ENCODE results near the gene NR3C2.

Gene NR3C2

DNA sequence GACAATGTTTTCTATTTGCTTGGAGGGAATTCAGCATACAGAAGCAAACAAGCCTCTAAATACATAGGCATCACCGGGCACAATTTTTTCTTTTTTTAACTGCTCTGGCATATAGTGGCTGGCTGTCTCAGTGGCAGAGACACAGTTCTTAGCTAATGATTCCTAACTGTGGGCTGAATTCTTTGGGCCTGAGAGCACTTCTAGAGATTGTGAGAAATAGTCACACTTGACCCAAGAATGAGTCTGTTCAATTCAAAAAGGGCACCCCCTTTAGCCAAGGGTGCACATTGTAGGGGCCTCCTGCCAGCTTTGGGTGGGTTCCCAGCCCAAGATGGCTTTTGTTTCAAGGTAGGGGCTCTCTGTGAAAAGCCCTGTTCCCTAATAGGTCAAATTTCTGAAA is 364.6 kb downstream of the NR3C2 start:
- DNase-seq (ENCODE audit: low read depth, low spot score), result no peak

GRCh38 chr4:148076964-148077363 is 365.2 kb downstream of the NR3C2 start:
- no peak for DNase-seq (ENCODE audit: low read depth, low spot score)

DNA sequence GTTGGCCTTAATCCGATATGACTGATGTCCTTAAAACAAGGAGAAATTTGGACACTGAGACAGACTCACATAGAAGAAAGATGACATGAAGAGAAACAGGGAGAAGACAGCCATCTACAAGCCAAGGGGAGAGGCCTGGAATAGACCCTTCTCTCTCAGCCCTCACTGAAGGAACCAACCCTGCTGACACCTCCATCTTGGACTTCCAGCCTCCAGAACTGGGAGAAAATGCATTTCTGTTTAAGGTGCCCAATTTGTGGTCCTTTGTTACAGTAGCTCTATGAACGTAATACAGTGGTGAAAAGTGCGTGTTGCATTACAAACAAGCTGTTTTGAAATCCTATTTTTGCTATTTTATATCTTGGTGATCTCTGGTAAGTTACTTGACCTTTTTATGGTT is 366.8 kb downstream of the NR3C2 start:
- no peak for DNase-seq (ENCODE audit: low read depth, low spot score)

DNA sequence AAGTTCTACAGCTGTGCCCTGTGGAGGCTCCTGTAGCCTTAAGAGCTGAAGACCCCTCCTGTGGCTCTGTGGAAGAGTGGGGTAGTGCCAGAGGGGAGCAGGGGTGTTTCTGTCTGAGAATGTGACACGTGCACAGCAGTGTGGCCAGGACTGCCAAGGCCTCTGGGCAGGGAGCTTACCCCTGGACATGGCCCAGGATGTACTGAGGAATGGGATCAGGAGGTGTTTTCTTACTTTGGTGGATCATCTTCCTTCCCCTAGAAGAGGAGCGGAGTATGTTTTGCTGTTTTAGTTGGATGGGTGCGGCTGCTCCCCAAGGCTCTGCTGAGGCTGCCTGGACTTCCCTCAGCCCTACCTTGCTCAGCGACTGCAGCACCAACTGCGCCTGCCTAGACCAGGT is 367.8 kb downstream of the NR3C2 start:
- no peak for DNase-seq (ENCODE audit: low read depth, low spot score)

DNA sequence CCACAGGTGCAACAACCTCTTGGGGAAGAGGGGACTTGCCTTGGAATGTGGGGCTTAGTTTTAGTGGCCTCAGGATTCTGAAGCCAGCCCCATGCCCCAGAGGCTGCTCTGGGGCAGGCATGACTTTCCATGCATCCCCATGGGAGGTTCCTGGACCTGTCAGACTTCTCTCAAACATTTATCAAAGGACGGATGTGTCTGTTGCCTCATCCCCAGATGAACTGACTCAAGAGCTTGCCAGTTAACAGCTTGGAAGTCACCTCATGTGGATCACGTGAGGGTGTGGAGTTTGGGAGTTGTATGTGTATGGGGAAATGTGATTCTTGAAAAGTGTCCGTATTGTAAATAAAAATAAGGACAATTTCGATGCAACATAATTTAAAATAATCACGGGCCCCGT is 368.9 kb downstream of the NR3C2 start:
- no peak for DNase-seq (ENCODE audit: low read depth, low spot score)

DNA sequence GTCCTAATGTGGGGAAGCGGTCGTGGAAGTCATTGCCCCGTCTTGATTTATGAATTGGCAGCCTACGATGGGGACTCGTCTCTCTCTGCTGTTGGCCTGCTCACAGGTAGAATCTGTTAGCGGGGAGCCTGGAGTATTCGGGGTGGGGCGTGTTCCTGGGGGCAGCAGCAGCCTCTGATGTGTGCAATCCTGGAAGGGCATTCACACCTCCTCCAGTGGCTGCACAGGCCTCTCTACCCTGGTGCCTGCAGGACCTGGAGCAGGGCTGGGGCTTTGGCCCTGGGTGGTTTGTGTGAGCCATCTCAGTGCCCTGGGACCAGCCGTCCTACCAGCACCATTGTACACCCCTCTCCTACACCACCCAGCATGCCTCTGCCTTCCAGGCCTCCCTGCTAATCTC is 369.4 kb downstream of the NR3C2 start:
- no peak for DNase-seq (ENCODE audit: low read depth, low spot score)

GRCh38 chr4:148071009-148071408 is 371.2 kb downstream of the NR3C2 start:
- DNase-seq (ENCODE audit: low read depth, low spot score), result no peak

GRCh38 chr4:148069895-148070178 is 372.4 kb downstream of the NR3C2 start:
- no peak for DNase-seq (ENCODE audit: low read depth, low spot score)

DNA sequence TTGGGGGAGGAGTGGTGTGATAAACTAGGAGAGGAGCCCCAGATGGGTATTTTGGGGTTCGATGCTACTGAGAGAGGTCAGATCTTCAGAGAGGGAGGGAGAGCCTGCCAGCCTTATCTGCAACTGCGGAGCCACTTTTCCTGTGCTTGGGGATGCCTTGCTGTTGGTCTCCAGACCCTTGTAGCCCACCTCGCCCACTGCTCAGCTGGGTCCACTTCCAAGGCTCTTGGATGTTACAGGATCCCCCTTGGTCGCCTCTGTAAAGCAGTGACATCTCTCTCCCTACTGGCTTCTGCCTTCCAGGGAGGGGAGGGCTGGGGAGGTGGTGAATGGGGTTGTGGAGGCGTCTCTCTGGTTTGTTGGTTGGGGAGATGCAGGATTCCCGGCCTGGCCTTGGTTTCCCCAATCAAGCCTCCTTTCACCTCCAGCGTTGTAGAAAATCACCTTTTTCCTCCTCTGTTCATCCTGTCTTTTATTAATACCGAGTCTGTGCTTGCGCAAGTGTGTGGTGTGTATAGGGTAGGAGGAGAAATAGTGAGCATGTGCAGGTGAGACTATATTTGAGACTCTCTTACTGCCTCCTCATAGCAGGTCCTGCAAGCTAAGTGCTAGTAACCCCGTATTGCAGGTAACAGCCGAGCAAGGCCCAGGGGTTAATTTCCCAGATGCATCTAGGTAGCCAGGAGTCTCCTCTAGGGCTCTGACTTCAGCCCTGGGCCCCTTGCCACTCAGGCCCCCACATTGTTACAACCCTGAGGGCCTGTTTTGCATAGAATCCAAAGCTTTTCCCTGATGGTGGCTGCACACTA is 372.9 kb downstream of the NR3C2 start:
- no peak for DNase-seq (ENCODE audit: low read depth, low spot score)

DNA sequence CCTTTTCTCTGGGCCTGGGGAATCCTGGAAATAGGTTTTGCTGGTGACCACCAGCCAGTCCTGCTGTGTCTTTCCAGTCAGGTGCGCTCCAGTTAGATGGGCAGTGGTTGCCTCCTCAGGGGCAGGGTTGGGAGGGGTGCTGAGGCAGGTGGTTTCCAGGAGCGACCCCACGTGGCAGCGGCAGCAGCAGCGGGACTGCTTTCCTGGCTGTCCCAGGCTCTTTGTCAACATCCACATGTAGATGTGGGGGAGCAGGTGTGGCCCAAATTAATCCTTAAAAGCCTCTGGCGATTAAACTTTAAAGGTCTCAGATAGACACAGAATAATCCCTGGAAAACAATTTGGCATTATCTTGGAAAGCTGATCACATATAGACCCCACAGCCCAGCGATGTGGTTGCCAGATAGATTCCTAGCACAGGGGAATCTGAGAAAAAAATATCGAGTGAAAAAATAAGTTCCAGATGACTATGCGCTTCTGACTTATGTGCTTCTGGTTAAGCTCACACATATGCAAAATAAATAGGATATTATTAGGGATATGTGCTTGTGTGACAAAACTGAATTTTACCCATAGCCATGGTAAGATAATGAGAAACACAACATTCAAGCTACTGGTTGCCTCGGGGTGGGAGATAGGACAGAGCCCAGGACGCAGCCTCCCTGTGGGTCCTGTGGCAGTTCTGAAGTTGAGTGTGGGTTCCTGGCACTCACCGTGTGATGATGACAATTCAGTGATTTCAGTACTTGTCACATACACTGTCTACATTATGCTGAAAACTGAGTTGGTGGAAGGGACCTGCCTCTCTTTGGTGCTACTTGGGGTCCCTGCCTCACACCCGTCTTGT is 373.9 kb downstream of the NR3C2 start:
- DNase-seq (ENCODE audit: low read depth, low spot score), result no peak

- DNase-seq (ENCODE audit: low read depth, low spot score), result no peak
Observed at GRCh38 chr4:148067301-148067916, 374.8 kb downstream of the NR3C2 start.

DNA sequence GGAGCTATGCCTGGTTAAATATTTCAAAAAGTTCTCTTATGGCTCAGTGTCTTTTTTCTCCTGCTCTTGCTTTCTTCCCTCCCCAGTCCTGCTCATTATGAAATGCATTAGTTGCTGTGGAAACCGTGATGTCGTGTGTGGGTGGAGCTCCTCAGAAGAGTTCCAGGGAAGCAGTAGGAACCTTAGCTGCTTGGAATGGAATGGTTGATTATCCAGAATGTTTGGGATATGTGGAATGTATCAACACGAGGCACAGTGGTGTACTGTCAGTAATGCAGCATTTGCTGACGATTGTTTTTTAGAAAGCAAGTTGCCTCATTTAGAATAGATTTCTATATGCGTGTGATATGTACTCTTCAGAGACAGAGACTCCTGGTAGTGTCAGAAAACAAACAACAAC is 377.1 kb downstream of the NR3C2 start:
- DNase-seq (ENCODE audit: low read depth, low spot score), result no peak

- no peak for DNase-seq (ENCODE audit: low read depth, low spot score)
Observed at GRCh38 chr4:148064451-148064850, 377.8 kb downstream of the NR3C2 start.

DNA sequence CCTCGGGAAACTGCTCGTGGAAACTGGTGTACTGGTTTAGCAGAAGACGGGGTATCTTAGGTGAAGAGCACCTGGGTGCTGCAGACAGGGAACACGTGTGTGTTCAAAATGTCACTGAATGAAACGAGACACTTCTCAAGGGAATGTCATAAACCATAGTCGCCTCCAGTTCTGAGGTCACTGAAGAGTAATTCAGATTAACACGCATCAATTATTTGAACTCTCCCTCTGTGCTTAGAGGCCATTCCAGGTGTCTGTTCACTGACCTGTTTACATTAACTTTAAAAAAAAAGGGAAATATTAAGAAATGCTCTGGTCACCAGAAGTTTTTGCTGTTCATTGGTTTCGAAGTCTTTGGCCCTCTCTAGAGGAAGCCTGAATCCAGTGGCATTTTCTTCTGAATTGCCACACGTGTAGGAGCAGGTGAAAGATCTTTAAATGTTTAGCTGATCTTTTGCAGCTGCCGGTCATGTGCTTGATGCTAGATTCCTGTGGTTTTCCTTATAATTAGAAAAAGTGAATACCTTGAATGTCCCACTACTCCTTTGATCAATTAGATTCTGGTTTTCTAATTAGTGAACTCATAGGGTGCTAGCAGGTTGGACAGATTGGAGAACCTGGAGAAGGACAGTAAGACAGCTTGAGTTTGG is 379.8 kb downstream of the NR3C2 start:
- DNase-seq (ENCODE audit: low read depth, low spot score), result no peak

DNA sequence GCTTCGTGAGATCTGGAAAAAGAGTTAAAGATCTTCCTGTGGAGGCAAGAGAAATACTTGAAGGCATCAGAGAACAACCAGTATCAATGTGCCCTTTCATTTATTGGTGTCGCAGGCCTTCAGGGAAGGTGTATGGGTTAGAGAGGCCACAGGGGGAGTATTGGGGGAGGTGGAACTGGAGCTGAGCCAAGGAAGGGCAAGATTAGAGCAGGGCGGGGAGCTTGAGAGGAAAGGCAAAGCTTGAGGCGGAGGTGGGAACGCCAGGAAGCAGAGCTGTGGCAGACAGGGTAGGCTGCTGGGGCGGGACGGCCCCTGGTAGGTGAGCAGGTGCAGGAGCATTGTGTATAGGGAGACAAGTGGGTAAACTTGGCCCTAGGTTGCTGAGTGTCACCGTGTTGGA is 380.4 kb downstream of the NR3C2 start:
- no peak for DNase-seq (ENCODE audit: low read depth, low spot score)

- DNase-seq (ENCODE audit: low read depth, low spot score), result no peak
Observed at GRCh38 chr4:148061141-148061481, 381.1 kb downstream of the NR3C2 start.

GRCh38 chr4:148060264-148061140 is 381.7 kb downstream of the NR3C2 start:
- no peak for DNase-seq (ENCODE audit: low read depth, low spot score)

- DNase-seq (ENCODE audit: low read depth, low spot score), result no peak
Observed at GRCh38 chr4:148059617-148060180, 382.5 kb downstream of the NR3C2 start.

DNA sequence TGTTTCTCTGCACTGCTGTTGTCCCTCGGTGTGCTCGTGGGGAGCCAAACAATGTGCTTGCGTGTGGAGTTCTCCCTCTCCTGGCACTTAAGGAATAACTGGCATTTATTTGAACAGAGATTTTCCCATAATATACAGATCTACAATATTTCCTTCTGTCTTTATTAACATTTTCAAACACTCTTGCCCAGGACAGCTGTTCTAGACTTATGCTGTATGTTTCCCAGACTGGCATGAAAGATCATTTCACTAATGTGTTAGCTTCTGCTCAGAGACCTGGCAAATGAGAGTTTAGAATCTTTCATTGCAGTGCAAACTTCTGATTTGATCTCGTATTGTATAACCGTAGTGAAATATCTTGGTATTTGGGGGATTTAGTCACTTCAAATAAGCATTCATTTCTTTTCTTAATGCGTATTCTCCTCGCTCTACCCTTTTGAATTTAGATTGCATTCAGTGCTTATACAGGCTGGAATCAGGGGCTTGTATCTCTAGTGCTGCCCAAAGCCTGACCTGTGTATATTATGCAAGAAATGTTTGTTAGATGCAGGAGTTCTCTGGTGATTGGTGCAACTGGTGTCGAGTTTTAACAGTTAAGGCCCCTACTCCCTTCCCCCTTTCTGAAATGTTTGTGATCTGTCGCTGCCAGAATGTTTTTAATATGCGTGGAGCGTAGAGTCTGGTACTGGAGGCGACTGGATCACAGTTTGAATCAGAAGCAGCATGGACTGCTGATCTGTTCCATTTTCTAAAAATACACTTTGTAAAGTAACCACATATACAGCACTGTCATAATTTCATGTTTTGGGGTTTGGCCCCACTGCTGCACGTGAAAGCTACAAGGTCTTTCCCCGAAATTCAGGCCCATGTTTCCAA is 384.0 kb downstream of the NR3C2 start:
- no peak for DNase-seq (ENCODE audit: low read depth, low spot score)

DNA sequence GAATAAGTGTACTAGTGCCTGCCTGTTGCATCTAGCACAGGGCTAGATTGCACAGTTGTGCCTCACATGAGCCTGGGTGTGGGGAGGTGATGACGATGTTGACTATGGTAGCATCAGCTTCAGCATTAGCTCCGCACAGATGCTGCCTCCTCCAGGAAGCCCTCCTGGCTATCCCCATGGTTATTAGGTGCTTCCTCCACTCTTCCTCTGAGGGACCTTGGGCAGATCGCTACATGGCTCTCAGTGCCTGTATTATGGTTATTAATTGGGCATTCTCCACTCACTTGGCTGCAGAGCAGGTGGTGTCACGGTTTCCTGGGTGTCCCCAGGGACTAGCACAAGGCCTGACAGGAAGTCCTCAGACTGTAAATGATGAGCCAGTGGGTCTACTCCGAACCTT is 384.7 kb downstream of the NR3C2 start:
- no peak for DNase-seq (ENCODE audit: low read depth, low spot score)

Data from activated CD4-positive, CD25-positive, alpha-beta regulatory T cell treated with anti-CD3 and anti-CD28 coated beads, Interleukin-2, amount 50 U/mL, for 16 hours (primary cell).